GM18517 (cell line): ENCODE data around the gene ABLIM3.

ENCODE experiments used
- ATAC-seq: cut with Tn5 transposase; IDR thresholded peaks from one replicate; pipeline ENCODE4 v1.9.1; 2021; ENCODE audit warnings: mild to moderate bottlenecking, moderate library complexity; ENCODE audit not compliant: unreplicated experiment

The ABLIM3 gene

DNA sequence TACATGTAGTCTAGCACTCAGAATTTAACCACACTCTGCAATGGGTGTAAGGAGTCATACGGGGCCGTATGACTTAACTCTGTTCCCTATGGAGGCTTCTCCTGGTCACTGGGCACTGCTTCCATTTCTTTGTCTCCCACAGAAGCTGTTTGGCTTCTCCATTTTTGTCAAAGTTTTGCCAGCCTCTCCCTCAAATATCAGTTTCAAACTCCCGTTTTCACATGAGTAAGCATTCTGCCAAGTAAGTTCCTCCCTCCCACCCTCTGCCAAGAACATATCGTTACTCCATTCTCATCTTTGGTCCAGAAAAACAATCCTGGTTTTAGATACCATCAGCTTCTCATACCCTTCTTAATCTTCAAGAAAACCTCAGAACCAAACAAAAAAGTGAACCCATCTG, 136.5 kb downstream of the ABLIM3 start:
- no peak for ATAC-seq

DNA sequence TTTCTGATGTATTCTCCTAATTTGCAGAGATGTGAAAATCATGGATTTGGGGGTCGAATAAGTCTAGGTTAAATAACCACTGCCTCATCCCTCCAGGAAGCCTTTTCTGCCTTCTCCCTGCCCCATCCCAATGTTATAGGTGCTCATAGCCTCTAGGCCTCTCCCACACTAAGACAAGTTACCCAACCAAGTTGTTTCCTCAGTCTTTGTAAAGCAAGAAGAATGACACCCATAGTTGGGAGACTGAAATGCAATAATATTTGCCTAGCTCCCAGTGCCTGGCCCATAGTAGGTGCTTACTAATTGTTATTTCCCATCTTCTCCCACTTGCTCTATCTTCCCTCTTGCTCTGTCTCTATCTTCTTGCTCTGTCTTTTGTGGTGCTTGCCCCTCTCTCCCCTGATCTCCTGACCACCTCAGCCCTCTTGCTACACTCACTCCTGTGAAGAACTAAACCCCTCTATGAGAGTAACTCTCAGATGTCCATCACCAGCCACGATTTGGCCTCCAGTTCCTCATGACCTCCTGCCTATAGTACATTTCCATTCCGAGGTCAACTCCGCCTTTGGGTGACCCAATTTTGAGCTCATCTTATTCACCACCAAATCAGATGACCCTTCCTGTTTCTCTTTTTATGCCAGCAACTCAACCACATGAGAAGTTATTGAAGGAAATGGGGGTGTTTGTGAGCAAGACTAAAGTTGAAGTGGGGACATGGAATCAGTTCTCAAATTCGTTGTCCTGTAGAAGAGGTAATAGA, 137.3 kb downstream of the ABLIM3 start:
- ATAC-seq: no peak

GRCh38 chr5:149279661-149280060, 138.4 kb downstream of the ABLIM3 start:
- ATAC-seq: no peak

DNA sequence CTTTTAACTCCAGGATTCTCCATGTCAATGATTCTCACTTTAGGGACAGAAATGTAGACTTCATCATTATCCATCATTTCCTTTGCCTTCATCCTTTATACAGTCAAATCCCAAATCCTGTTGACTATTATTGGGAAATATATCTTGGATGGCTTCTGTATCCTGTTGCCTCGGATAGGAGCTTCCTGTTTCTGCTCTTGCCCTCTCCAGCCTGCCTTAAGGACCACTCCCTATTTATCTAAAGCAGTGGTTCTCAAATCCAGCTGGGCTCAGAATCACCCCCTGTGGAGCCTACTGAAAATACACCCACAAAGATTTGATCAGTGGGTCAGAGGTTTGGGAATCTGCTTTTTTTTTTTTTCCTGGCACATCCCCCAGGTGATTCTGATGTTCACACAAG, 138.8 kb downstream of the ABLIM3 start:
- no peak for ATAC-seq

GRCh38 chr5:149280802-149281201, 139.5 kb downstream of the ABLIM3 start:
- ATAC-seq: no peak

- no peak for ATAC-seq
Observed at GRCh38 chr5:149282027-149282965, 141.0 kb downstream of the ABLIM3 start.

- no peak for ATAC-seq
Observed at GRCh38 chr5:149282966-149283332, 141.7 kb downstream of the ABLIM3 start.

- ATAC-seq: no peak
Observed at GRCh38 chr5:149283626-149284480, 142.6 kb downstream of the ABLIM3 start.

- no peak for ATAC-seq
Observed at GRCh38 chr5:149284501-149284900, 143.2 kb downstream of the ABLIM3 start.

DNA sequence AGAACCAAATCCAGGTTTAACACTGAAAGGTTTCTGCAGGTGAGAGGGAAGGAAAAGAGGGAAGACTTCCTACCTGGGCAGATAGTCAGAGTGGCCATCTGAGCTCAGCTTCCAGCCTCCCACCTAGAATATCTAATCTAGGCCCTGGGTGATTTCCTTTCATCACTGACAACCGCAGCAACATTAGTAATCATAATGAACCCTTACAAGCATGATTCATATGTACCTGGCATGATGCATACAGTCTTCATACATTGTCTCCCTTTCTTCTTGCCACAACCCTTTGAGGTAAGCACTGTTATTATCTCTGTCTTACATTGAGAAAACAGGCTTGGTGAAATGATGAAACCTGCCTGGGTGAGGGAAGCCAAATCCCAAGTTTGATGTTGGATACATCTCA, 143.9 kb downstream of the ABLIM3 start:
- ATAC-seq: no peak

DNA sequence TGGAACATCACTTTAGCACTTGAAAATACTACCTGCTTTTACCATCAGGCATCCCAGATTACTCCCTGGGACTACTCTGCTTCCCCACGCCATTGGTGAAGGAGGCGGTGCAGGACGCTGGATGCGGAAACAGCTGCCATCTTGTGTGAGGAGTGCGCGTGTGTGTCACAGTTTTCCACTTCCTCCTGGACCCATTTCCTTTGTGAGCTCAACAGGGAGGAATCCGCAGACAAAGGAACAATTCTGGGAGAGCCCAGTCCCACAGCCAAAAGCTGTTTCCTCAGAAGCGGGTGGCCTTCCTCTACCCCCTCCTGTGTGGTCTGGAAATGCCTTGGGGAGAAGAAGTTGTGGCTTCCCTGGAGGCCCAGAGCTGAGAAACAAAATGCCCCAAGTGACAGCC, 147.1 kb downstream of the ABLIM3 start:
- no peak for ATAC-seq

DNA sequence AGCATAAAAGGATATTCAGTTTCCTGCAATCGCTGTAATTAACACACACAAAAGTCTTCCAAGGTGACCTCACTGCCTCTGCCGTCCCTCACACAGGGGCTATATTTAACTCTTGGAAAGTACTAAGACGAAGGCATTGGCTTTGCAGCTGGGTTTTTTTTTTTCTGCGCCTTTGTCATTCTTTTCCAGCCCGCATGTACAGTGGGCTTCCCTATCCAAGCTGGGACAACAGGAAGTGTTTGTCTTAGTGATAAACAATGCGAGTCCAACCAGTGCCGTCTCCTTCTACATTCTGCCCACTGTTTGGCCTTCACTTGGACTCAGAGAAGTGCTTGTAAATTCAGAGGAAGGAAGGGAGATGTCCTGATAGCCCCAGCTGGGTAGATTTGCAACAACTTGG, 148.0 kb downstream of the ABLIM3 start:
- no peak for ATAC-seq

- no peak for ATAC-seq
Observed at GRCh38 chr5:149294872-149295829, 153.9 kb downstream of the ABLIM3 start.

DNA sequence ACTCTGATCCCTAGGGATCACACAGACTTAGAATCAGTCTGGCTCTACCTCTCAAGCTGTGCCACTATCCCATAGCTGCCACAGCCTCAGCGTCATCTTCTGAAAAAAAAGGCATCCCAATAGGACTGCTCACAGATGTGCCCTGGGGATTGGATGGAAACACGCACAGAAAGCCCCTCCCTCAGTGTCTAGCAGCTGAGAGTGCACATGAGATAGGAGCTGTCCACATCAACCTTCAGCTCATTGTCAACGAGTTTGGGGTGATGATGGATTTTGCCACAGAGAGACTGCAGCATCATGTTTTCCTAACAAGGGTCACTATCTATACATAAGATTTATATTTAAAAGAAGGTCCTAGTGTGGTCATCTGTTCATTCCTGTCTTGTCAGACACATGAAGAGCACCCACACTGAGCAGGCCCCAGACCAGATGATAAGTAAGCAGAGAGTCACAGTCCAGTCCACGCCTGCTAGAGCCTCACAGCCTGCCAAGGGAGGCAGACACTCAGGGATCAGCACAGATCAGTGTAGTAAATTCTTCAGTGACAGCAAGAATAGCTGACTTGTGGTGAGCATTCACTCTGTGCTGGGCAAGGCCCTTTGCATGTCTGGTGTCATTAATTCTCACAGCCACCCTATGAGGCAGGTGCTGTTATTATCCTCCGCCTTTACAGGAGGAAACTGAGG, 156.2 kb downstream of the ABLIM3 start:
- no peak for ATAC-seq

DNA sequence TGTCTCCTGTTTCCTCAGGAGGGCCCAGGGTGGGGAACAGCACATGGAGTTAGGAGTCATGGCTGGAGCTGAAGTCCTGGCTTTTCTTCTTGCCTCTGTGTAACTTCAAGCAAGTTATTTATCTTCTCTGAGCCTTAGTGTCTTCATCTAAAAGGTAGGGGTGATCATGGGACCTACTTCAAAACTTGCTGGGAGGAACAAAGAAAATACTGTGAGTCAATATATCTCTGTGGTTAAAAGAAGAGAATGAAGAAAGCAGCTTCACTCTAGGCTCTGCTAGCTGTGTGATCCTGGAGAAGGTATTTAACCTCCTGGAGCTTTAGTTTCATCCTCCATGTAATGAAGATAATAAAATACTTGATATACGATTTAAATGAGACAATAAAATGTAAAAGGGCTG, 156.9 kb downstream of the ABLIM3 start:
- no peak for ATAC-seq

GRCh38 chr5:149298842-149299404, 157.6 kb downstream of the ABLIM3 start:
- ATAC-seq: no peak

GRCh38 chr5:149299451-149300054, 158.3 kb downstream of the ABLIM3 start:
- no peak for ATAC-seq

- ATAC-seq: no peak
Observed at GRCh38 chr5:149300441-149300840, 159.1 kb downstream of the ABLIM3 start.
